Activated naive CD4-positive, alpha-beta T cell treated with anti-CD3 and anti-CD28 coated beads, Interleukin-2, amount 50 U/mL, for 72 hours (primary cell): ENCODE data around the gene LPAR3. TPM values are rescaled to one million over a fixed set of nuclear protein-coding genes. Genes with fewer than 3 reads are reported as not detected.

Experiments used
- ATAC-seq, 2 donors: fragments of 150-1000 bp; cut with Tn5 transposase; 2 replicates each; pipeline ENCODE4 v1.10.0; 2021; ENCODE audit warnings: mild to moderate bottlenecking in 2 of 2, moderate library complexity in 2 of 2
- DNase-seq, 2 donors: peaks; one replicate each; pipeline ENCODE4 v3.0.0; 2021 to 2022; ENCODE audit warnings: low spot score in 2 of 2
- H3K27ac Mint-ChIP-seq, 2 donors: one replicate each; pipeline ENCODE4 v1.8.0; 2022; ENCODE audit warnings: mild to moderate bottlenecking in 2 of 2, mixed read lengths in 2 of 2
- H3K36me3 Mint-ChIP-seq, 2 donors: one replicate each; pipeline ENCODE4 v1.8.0; 2022; ENCODE audit warnings: mixed read lengths in 2 of 2
- H3K9me3 Mint-ChIP-seq, 2 donors: one replicate each; pipeline ENCODE4 v1.8.0; 2022; ENCODE audit warnings: mixed read lengths in 2 of 2
- total RNA-seq, 2 donors: library from RNA; stranded (reverse); gene quantifications; one replicate each; pipeline ENCODE4 v1.2.3, GENCODE V29; 2022

Gene LPAR3
- total RNA-seq, 2 donors from 2014 or later: 0.35 TPM; not detected in 1

GRCh38 chr1:84780000-84780716 lies 112.8 kb downstream of the LPAR3 start:
- Mint-ChIP-seq H3K27ac (no peak overlapping the region), H3K36me3 (no peaks in the 10 kb centered on the region), H3K9me3 (no peaks in the 10 kb centered on the region)
- peak; percentile 51 to 76 for ATAC-seq
- no peak for DNase-seq

DNA sequence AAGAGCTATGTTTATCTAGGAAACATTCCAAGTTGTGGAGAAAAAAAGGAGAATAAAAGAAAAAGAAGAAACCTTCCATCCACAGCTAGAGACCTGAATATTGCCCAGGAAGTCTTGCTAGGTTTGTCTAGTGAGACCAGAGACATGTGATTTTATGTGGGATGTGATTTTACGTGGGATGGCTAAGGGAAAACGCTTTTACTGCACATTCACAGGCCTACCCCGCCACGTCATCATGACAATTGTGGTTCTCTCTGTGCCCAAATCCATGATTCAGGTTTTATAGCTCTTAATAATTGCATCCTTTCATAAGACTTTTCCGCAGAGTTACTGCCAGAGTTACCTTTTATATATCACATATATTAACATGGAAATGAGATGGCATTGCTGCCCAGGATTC lies 116.4 kb downstream of the LPAR3 start:
- DNase-seq: no peak
- no peaks in the 10 kb centered on the region for H3K9me3 Mint-ChIP-seq
- H3K27ac Mint-ChIP-seq: no peak overlapping the region
- no peak for ATAC-seq
- H3K36me3 Mint-ChIP-seq: no peaks in the 10 kb centered on the region

- Mint-ChIP-seq H3K27ac (no peak overlapping the region), H3K36me3 (no peaks in the 10 kb centered on the region), H3K9me3 (no peaks in the 10 kb centered on the region)
- no peak for ATAC-seq
- no peak for DNase-seq
Measured at GRCh38 chr1:84775535-84775920, 117.5 kb downstream of the LPAR3 start.

DNA sequence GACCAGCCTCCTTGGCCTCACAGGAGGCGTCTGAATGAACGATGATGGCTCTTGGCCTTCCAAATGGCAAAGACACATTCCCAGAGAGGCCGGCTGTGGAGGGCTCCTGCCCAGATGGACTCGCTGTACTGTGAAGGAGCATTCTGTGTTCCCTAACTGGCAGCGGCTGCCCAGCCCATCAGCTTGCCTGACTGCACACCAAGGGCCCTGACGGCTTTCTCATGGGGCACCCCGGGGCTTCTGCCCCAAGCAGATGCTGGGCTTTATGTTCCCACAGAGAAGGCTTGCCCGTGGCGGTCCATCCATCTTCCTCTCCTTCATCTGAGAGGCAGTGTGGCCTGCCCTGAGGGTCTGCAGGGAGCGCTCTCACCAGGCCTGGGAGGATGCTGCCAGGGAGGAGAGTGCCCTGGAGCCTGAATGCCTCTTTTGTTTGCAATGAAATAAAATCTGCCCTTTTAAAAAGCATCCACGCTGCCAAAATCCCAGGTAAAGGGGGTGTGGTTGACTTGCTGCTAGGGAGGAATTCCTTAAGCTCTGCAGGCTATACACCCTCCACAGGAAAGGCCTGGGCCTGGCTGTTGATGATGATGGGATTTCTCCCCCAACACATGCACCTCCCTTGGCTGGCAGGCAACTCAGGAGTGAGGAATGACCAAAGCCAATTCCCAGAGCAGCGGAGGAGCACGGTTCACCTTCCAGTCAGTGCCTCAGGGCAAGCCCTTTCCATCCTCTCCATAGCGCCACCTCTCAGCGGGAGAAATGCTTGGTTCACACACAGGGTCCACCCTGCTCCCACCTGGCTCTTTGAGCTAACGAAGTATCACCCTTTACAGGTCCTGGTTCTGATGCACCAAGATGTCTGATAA lies 118.1 kb downstream of the LPAR3 start:
- Mint-ChIP-seq H3K36me3 (no peaks in the 10 kb centered on the region), H3K27ac (no peak overlapping the region), H3K9me3 (no peaks in the 10 kb centered on the region)
- ATAC-seq: no peak
- DNase-seq: no peak

DNA sequence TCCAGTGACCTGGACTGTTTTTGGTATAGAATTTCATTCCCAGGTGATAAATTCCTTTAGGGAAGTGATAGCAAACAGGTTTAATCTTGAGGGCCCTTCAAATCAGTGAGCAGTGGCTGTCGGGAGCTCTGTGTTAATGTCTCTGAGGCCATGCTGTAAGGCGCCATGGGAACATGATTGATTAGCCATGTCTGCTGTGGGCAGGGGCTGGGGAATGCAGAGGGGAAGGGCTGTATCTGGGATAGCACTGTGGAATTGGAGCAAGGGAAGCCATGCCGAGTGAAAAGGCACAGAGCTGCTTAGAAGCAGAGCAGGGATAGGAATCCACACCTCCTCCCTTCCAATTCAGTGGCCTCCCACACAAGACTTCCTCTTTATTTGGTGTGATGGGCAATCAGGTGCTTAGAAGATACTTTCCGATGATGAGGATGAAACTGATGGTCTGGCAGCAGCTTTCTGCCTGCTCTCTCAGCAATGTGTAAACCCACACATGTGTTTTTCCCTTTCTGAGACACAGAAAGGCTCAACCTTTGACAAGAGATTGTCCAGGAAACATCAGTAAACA lies 119.0 kb downstream of the LPAR3 start:
- H3K36me3 Mint-ChIP-seq: no peaks in the 10 kb centered on the region

DNA sequence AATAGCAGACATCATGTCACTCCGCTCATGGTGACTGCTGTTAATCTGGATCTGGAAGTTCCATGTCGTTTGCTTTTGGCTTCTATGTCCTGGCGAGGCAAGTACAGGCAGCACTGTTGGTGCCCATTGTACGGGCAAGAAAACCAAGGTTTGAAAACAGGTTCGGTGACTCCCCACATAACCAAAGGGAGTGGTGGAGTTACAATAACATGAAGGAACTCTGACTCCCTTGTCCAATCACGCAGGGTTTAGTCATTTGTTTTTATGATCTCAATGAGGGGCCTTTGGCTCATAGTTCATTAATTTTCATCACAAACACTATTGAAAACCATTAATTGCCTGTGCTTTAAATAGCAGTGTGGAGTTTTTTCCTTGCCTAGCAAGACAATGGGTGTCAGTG lies 119.8 kb downstream of the LPAR3 start:
- ATAC-seq (no peak), DNase-seq (no peak)
- H3K27ac Mint-ChIP-seq: no peak overlapping the region
- no peaks in the 10 kb centered on the region for H3K36me3 Mint-ChIP-seq
- H3K9me3 Mint-ChIP-seq: no peaks in the 10 kb centered on the region

More for the DNA sequence above, 119.0 kb downstream of the LPAR3 start:
- no peak for DNase-seq
- no peak overlapping the region for H3K27ac Mint-ChIP-seq
- no peak for ATAC-seq
- H3K9me3 Mint-ChIP-seq: no peaks in the 10 kb centered on the region

GRCh38 chr1:84772428-84772943 lies 120.5 kb downstream of the LPAR3 start:
- ATAC-seq: peak; percentile 79 to 81
- no peaks in the 10 kb centered on the region for H3K9me3 Mint-ChIP-seq
- H3K36me3 Mint-ChIP-seq: no peaks in the 10 kb centered on the region
- no peak overlapping the region for H3K27ac Mint-ChIP-seq
- DNase-seq: peak in 1 of 2 donors; percentile 81

- DNase-seq (no peak), ATAC-seq (peak in 1 of 2 donors; percentile 18)
- Mint-ChIP-seq H3K36me3 (no peaks in the 10 kb centered on the region), H3K27ac (no peak overlapping the region), H3K9me3 (no peaks in the 10 kb centered on the region)
Measured at GRCh38 chr1:84771895-84772294, 121.1 kb downstream of the LPAR3 start.

- ATAC-seq: no peak
- H3K27ac Mint-ChIP-seq: no peak overlapping the region
- no peak for DNase-seq
- no peaks in the 10 kb centered on the region for H3K9me3 Mint-ChIP-seq
- H3K36me3 Mint-ChIP-seq: no peaks in the 10 kb centered on the region
Measured at GRCh38 chr1:84770481-84770880, 122.5 kb downstream of the LPAR3 start.

DNA sequence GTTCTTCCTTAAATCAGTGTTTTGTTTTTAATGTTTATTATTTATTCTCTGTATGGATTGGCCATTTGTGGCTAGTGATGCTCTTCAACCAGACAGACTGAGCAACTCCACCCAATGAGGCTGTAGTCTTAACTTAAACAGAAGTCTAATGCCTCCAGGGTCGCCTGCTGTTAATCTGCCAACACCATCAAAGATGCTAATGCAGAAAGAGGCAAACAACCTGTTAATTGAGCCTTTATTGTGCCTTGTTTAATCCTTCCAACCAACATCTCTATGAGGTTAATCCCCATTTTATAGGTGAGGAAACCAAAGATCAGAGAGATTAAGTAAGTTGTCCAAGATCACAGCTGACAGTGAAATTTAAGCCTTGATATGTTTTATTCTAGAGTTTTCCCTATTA lies 123.4 kb downstream of the LPAR3 start:
- Mint-ChIP-seq H3K36me3 (no peaks in the 10 kb centered on the region), H3K9me3 (no peaks in the 10 kb centered on the region), H3K27ac (no peak overlapping the region)
- no peak for ATAC-seq
- no peak for DNase-seq

DNA sequence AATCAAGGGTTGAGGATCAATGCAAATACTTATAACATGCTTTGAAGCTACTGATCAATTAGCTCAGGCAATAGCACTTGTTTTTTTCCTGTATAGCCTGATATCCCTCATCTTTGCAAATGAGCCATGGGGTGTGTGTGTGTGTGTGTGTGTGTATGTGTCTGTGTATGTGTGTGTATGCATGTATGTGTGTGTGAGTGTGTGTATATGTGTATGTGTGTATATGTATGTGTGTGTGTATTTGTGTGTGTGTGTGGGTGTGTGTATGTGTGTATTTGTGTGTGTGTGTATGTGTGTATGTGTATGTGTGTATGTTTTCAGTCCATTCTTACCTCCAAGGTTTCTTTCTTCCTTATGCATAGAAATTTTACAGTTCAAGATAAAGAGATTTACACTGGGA lies 124.4 kb downstream of the LPAR3 start:
- no peak overlapping the region for H3K27ac Mint-ChIP-seq
- no peaks in the 10 kb centered on the region for H3K9me3 Mint-ChIP-seq
- ATAC-seq (no peak), DNase-seq (no peak)
- H3K36me3 Mint-ChIP-seq: no peaks in the 10 kb centered on the region

GRCh38 chr1:84763912-84764680 lies 128.9 kb downstream of the LPAR3 start:
- Mint-ChIP-seq H3K9me3 (no peaks in the 10 kb centered on the region), H3K27ac (peak overlapping the region in 1 of 2 donors; percentile 50), H3K36me3 (no peaks in the 10 kb centered on the region)
- no peak for ATAC-seq
- DNase-seq: no peak

DNA sequence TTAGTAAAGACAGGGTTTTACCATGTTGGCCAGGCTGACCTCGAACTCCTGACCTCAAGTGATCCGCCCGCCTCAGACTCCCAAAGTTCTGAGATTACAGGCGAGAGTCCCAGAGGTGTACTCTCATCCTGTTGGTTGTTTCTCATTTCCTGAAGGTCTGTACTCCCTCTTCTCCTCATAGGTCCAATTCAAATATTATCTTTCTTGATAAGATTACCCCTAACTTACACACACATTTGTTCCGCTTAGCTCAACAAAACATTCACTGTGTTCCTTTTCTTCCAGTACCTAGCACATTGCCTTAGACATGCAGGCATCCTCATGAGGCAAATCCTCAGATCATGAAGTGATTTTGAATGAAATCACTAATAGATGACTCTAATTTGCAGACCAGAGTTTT lies 130.3 kb downstream of the LPAR3 start:
- H3K27ac Mint-ChIP-seq: no peak overlapping the region
- H3K9me3 Mint-ChIP-seq: no peaks in the 10 kb centered on the region

More for the DNA sequence above, 130.3 kb downstream of the LPAR3 start:
- no peak for ATAC-seq
- no peak for DNase-seq
- no peaks in the 10 kb centered on the region for H3K36me3 Mint-ChIP-seq
